Medulla oblongata (tissue), 1 donor: Measurements from ENCODE around the gene MGMT.

ENCODE experiments used
- DNase-seq: peaks from one replicate; pipeline ENCODE4 v3.0.0-alpha.2; 2015; ENCODE audit errors: extremely low spot score

The MGMT gene

DNA sequence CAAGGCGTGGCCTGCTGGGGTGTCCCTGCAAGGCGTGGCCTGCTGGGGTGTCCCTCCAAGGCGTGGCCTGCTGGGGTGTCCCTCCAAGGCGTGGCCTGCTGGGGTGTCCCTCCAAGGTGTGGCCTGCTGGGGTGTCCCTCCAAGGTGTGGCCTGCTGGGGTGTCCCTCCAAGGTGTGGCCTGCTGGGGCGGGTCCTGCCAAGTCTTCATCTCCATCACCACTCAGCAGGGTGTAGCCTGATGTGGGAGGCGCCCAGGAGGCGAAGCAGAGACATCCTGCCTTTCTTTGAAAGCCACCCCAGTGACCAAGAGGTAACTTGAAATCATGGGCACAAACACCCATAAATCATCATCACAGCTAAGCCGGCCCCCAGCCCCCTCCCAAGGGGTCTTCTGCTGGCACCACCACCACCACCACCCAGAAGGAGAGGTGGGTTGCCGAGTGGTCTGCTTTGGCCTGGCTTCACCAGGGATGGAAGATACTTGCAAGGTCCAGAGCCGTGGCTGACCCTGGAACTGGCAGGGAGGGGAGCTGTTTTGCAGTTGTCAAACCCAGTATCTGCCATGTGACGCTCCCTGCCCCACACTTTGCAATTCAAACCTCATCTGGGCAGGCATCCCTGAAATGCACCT, 306.4 kb downstream of the MGMT start:
- no peak for DNase-seq

DNA sequence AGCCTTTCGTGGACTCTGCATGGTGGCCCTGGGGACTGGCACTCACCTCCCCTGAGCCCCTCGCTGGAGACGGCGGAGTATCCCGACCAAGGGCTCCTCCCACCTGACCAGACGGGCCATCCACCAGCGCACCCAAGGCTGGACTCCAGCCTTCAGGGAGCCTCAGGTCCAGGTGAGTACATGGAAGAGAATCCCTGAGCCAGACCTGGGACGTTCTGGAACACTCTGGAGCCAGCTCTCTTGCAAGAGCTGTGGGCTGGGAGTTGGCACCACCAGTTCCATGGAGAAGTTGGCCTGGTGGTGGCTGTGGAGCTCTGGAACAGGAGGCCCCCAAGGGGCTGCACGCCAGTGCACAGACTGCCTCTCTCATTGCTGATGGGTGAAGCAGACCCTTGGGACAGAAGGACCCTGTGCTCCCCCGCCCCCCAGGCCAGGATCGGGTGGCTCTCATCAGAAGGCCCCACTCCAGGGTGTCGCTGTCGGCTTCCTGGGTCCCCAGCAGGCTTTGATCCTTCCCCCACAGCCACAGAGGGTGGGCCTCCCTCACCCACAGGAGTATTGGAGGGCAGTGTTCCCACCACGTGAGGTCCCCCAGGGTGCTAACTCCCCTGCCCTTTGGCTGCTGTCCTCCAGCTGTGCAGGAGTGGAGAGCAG, 307.2 kb downstream of the MGMT start:
- DNase-seq: no peak

DNA sequence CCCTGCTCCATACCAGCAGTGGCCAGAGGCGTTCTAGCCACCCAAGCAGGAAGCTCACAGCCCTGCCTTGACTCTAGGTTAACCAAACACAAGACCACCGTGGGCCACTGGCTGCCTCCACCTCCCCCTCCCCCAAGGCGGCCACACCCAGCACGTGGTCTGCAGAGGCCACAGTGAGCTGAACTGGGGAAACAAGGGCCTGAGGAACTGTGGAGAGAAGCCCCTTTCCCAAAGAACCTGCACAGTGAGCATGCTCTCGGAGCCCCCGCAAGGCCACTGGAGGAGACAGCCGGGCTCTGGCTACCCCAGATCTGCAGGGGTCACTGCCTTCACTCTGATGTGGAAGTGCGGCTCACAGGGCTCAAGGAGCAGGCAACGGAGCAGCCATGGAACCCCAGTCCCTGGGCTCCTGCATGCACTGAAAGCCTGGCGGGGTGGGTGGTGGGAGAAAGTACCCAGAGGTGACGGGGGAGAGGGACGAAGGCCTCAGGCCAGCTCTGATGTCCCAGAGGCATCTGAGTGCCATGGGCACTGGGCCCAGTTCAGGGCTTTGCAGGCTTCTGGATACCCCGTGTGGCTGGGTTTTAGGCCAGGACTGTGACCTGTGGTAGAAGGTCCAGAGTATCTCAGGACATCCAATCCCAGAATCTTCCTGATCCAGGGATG, 307.8 kb downstream of the MGMT start:
- DNase-seq: no peak

DNA sequence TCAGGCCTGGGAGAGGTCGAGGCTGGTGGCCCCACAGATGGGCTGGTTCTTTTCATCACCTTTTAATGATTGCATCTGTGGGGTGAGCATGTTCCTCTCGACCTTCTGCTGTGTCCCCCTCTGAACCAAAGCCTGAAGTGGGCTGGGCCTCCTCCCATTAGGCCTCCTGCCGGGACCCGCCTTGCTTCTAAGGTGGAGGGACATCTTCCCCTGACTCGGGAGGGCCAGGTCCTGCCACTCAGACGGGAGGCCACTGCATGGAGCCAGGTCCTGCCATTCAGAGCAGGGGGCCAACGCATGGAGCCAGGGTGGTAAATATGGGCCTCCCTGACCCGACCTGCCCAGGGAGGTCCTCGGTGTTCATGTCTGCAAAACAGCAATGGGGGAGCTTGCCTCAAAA, 308.6 kb downstream of the MGMT start:
- no peak for DNase-seq

DNA sequence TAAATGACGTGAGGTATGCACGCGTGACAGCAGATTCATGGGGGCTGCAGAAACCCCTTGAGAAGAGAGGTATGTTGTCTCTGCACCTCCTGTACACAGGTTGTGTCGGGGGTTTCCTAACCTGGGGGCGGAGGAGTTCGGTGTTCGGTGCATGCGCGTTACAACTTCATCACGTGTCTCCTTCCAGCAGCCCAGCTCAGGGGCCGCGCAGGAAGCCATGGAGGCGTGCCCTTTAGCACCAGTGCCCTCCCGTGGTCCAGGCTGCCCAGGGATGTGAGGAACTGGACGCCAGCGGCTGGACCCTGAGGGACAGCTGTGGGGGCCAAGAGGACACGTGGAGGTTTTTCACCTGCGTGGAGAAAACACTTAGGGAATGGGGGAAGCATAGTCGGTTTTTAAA, 310.6 kb downstream of the MGMT start:
- DNase-seq: no peak

DNA sequence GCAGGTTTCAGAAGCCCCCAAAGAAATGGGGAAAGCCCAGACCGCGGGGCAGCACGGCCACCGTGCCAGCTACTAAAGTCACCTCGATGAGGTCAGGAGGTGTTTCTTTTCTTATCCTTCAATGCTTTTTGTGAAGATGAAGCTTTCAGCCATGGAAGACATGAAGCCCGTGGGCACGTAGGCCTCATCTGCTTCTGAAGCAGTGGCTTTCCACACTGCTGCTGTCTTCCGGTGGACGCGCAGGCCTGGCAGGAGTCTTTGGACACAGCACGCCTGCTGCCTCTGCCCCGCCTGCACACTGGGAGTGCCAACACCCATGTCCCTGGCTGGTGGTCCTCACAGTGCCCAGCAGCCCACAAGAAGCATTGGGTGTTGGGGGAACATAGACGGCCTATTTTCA, 311.5 kb downstream of the MGMT start:
- DNase-seq: no peak

DNA sequence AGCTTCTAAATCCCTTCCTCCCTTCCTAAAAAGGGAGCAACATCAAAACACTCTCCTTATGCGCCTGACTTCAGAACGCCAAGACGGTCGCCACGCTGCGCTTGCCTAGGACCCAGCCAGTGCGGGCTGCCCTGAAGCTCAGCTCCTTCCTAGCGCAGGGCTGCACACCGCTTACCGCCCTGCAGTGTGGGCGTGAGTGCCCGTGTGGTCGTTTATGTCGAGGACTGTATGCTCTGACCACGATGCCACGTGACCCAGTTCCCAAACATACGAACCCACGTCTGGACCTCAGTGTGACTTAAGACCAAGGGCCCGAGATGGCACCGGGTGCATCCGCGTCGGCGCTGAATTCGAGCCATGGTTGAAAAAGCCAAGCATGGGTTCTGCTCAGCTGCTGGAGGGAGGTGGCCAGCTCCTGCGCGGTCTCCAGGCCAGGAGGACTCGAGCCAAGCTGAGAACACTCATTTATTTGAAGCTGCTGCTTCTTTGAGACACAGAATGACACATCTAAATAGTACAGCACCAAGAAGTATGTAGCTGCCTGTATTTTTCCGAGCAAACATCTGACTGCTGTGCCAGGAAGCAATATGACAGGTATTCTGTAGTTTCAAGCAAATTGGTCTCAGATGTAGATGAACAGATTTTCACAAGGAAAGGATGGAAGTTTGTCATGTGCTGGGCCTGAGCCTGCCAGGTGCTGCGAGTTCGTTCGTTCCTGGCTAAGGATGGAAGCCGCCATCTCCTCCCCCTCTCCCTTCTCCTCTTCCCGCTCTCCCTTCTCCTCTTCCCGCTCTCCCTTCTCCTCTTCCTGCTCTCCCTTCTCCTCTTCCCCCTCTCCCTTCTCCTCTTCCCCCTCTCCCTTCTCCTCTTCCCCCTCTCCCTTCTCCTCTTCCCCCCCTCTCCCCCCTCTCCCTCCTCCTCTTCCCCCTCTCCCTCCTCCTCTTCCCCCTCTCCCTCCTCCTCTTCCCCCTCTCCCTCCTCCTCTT, 312.4 kb downstream of the MGMT start:
- no peak for DNase-seq

DNA sequence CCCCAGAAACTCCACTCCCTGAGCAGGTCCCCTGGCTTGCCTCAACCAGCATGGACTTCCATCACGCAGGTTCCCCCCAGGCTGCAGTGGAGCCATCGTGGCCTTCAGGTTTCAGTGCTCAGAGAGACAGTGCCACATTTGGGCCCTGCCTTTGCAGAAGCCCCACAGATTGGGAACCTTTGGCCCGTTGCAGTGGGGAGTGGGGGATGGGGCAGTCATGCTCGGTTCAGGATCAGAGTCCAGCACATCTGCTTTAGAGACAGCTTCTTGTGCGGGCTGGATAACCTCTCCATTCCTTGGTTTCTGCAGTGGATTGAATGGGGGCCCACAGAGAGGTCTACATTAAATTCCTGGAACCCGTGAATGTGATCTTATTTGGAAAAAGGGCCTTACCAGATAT, 313.2 kb downstream of the MGMT start:
- DNase-seq: no peak

DNA sequence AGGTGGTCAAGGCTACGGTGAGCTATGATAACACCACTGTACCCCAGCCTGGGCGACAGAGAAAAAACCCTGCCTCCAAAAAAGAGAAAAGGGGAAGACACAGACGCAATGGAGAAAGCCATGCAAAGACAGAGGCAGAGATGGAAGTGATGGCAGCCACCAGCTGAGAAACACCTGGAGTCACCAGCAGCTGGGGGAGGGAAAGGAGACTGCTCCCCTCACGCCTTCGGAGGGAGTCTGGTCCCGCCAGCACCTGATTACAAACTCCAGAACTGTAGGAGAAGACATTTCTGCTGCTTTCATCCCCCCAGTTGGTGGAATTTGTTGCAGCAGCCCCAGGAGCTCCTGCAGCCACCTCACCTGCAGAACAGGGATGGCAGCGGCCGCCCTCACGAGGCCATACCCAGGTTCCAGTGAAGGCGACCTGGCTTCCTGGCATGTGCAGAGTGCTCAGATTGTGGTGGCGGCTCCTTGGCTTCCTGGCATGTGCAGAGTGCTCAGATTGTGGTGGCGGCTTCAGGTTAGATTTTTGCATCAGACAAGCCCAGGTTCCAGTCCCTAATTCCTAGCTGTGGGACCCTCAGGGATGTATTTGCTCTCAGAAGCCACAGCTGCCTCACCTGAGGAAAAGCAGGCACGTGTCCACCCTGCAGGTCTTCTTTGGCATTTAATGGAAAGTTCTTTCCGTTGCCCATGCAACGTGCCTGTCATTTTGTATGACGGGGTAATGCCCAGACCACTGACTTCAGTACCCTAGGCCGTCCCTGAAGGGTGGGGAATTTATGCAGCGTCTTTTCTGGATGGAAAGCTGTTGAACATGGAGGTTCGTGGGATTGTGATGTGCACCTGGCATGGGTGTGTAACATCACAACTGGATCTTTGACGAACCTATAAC, 314.1 kb downstream of the MGMT start:
- no peak for DNase-seq

DNA sequence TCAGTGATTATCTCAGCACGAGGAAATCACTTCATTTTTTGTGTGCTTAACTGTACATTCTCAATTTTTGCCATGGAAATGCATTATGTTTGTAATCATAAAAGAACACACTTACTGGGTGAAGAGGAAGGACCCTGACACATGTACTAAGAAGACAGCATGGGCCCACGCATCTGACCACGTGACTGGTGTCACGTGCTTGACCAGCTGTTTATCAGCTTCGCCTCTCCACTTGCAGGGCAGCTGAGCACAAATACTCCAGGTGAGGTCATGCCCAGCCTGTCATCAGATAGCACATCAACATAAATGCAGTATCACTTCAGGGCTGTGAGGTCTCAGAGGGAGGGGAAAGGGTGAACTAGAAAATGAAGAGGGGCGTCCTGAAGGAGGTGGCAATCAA, 317.2 kb downstream of the MGMT start:
- no peak for DNase-seq

DNA sequence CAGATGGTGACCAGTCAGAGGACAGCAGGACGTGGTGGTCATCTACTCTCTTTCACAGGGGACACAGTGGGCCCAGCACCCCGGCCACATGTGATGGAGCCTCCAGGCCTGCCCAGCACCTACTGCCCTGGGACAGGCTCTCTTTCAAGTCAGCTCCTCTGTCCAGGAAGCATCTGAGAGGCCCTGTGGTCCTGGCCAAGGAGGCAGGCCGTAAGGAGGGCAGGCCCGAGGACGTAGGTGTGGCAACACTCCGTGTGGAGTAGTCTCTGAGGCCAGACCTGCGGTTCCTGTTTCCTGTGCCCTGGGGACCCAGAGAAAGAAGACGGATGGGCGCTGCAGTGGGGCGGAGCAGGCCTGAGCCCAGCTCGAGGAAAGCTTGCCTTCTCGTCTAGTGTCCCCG, 317.9 kb downstream of the MGMT start:
- DNase-seq: no peak

DNA sequence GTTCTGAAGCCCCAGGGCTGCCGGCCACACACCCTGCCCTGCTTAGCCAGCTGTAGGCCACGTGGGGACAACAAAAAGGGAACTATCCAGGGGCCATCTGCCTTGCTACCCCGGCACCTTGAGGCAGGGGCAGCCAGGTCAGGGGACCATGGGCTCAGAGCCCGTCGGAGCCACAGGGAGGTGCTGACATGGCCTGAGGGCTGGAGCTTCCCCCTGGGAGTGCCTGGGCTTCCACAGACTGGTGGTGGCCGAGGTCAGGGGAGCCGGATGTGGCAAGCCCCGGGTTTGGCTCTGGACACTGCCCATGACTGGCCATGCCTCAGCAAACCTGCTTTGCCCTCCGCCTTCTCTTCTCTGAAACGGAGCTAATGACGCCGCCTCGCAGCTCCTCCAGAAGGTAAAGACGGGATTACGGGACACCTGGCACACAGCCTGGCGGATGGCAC, 318.5 kb downstream of the MGMT start:
- no peak for DNase-seq

DNA sequence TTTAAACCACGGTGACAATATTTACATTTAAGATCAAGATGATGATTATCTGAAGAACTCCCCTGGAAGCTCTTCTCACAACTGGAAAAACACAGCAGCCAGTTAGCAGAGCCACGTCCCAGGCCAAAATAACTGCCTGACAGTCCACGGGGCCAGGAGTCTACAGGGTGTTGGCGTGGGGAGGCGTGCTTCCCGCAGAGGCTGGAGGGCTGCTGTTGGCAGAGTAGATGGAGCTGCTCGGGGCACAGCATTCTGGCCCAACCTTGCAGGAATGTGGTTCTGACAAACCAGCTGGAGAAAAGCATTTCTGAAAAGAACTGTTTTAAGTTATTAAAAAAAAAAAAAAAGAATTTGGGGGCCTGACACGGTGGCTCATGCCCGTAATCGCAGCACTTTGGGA, 319.2 kb downstream of the MGMT start:
- DNase-seq: no peak

DNA sequence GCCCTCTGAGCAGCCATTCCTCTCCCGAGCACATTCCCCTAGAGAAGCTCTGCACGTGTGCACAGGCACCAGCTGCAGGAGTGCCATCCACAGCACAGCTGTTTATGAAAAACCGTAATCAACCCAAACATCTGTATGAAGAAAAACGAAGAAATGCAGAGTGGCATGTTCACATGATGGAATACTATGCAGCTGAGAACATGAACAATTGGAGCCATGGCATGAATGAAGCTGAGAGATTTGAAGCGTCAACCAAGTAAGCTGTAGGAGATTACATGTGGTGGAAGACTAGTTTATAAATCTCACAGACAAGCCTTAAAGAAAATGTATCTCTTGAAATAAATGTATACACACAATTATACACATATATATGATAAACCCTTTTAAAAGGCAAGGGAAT, 320.5 kb downstream of the MGMT start:
- DNase-seq: no peak

DNA sequence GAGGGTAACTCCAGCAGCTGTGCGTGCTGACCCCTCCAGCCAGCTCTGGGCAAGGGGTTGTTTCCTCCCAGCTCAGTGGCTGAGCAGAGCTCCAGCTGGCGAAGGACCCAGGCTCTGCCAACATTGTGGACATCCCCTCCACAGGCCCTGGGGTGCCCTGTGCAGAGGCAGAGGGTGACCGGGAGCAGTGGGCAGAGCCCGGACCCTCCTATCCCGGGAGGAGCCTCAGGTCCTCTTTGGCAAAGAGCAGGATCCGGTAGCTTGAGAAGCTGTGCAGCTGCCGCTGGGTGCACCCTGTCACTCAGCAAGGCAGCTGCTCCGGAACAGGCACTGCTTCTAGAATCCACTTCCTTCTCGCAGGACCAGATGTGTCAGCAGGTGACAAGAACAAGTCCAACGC, 321.2 kb downstream of the MGMT start:
- DNase-seq: no peak

DNA sequence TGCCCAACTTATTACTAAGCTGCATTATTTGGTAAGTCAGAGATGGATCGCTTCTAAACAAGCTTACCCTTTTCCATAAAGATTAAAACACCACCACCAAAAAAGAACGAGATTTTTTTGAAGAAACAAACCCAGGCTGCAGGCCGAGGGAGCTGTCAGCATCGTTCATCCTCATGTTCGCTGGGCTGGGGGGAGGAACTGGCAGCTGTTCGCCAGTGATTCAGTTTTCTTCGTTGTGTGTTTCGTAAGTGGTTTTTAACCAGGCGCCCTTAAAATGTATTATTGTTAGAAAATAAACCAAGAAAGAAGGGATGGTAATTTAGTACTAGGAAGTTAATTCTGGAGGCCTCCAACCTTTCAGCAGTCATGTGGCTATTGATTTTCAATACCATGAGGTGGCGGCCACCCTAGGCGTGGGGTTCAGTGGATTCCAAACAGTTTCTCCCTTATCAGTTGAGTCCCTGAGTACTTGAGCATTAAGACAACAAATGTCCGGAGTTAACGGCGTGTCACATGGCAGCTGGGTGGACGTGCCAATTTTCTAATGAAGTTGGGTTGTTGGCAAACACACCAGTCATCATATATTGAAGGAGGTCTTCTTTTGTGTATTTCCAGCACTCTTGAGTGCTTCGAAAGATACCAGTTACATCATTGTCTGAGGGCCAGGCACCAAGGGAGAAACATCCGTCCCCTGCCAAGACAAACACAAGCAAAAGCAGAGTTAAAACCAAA, 323.8 kb downstream of the MGMT start:
- DNase-seq: no peak

DNA sequence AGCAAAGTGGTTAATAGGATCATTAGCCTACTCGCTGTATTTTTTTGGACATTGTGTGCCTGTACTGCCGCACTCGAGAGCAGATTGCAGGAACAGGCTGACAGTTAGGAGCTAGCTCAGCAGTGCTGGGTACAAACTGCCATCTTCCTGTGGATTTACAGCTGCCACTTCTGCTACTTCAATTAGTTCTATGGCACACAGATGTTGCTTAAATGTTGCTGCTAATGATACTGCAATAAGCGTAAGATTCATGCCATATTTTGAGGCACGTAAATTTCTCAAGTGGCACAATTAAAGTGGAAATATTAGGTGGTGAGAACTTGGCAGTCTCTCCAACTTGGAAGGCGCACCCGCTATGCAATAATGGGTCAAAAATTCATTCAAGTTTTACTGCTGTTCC, 325.1 kb downstream of the MGMT start:
- no peak for DNase-seq

DNA sequence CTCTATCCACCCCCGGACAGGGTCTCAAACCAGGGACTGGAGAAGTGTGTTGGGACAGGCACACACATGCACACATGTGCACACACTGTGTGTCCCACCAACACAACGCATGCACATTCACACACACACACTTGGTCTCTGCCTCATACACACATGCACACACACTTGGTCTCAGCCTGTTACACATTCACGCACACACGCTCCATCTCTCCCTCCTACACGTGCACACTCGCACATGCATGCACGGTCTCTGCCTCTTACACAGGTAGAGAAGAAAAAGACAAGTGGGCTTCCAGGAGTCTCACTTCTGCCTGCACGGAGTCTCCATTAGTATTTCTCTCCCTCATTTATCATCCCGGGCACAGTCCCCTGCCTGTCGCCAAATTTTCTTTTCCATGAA, 325.8 kb downstream of the MGMT start:
- DNase-seq: no peak

DNA sequence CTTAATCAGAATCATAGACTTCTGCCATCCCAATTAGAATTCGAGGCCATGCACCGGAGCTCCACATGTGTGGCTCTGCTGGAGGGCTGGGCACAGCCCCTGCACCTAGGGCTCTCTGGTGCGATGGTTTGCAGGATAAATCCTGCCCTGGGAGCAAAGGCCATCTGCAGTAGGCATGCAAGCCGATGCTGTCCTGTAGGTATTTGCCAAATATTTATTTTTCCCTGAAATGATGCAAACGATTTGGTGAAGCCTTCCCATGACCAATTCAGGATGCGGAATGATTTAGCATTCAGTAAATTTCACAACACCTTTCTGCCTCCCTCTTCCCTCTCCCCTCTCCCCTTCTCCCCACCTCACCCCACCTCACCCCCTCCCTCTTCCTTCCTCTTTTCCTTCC, 326.4 kb downstream of the MGMT start:
- no peak for DNase-seq

DNA sequence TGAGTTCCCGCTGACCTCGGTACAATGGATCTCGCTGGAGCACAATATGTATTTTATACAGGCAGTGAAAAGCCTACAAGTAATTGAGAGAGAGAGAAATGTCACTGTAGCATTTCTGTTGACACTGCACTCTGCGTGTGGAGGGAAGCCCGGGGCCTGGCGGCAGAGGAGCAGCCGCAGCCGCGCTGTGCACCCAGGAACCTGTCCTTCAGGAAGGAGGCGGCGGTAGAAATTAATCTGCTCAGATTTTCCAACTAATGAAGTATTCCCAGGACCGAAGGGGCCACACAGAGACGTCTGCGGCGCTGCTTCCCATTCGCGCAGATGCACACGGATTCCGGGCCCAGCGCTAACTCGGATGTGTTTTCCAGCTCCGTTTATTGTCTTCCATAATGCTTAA, 327.0 kb downstream of the MGMT start:
- DNase-seq: no peak
